IMR-90 (cell line): Measurements from ENCODE around the gene GPR132. TPM values are rescaled to one million over a fixed set of nuclear protein-coding genes. Genes with fewer than 3 reads are reported as not detected.

ENCODE experiments used
- RAD21 ChIP-seq: IDR thresholded peaks from 2 replicates; pipeline ENCODE4 v1.6.1; 2012; ENCODE audit warnings: low read length, improper control_type of control experiment
- polyA plus RNA-seq, 3 experiments: library from polyadenylated mRNA; depleted of rRNA; stranded (reverse); fragments of >200 nt; gene quantifications; 2 replicates each; pipeline ENCODE4 v1.2.3, GENCODE V29; 2012; ENCODE audit warnings: low replicate concordance in 1 of 3
- total RNA-seq: library from RNA; depleted of rRNA; stranded (reverse); fragments of >200 nt; gene quantifications from 2 replicates; pipeline ENCODE4 v1.2.3, GENCODE V29; 2012
- TF ChIP-seq, protein P1 (sequence below): conservative IDR thresholded peaks from 2 replicates; pipeline ENCODE4 v1.5.1; 2012; ENCODE audit warnings: mild to moderate bottlenecking, low read depth, low read length, improper control_type of control experiment

The GPR132 gene
- total and polyA plus RNA-seq, 2 of the 4 experiments (the other 2 are of a cell fraction), result under 0.01 to 0.10 TPM

DNA sequence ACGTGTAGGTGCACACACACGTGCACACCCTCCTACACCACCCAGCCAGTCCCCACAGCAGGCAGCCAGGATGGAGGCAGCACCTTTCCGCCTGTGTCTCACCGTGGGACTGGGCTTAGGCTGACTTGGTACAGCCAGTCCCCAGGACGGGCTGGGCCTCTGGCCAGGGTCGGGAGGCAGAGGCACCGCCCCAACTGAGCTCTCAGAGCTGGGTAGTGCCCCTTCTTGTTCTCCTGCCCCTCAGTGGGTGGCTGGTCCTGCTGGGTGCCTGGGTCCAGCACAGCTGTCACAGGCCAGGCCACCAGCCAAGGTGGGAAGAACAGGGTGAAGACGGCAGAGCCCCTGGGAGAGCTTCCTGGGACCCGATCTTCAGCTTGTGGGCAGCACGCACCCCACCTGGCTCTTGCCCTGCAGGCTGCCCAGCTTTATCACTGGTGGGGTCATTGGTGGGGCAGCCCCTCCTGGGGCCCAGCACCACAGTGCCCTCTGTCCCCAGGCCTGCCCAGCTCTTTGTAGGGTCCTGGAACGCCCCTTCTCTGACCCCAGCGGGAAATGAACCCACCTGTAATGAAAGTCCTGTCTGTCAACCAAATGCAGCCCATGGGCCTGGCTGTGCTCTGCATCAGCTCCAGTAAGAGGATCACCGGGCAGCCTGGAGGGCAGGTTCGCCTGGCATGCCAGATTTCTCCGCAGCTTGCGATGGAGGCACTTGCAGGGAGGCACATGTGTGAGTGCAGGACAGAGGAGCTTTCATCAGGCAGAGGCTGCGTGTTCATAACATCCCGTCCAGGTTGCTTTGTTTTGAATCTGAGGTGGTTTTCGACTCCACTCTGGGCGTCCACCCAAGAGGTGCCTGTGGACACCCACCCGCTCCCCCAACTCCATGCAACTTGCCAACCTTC lies 59.0 kb downstream of the GPR132 start (continued):
- TF ChIP-seq, protein P1, sequence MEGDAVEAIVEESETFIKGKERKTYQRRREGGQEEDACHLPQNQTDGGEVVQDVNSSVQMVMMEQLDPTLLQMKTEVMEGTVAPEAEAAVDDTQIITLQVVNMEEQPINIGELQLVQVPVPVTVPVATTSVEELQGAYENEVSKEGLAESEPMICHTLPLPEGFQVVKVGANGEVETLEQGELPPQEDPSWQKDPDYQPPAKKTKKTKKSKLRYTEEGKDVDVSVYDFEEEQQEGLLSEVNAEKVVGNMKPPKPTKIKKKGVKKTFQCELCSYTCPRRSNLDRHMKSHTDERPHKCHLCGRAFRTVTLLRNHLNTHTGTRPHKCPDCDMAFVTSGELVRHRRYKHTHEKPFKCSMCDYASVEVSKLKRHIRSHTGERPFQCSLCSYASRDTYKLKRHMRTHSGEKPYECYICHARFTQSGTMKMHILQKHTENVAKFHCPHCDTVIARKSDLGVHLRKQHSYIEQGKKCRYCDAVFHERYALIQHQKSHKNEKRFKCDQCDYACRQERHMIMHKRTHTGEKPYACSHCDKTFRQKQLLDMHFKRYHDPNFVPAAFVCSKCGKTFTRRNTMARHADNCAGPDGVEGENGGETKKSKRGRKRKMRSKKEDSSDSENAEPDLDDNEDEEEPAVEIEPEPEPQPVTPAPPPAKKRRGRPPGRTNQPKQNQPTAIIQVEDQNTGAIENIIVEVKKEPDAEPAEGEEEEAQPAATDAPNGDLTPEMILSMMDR, result no peak
- TF ChIP-seq RAD21, result no peak
